AG09319 (cell line): Measurements from ENCODE around the gene CDH4.
"Not testable (repeated sequence)": the region's sequence is repeated elsewhere in the genome, so short reads cannot be mapped to it uniquely, and the experiment has no call there.

Experiments used
- DNase-seq: peaks from one replicate; pipeline ENCODE4 v3.0.0-alpha.2; 2010; ENCODE audit warnings: low read depth; ENCODE audit errors: extremely low read depth
- CTCF ChIP-seq: IDR thresholded peaks from 2 replicates; pipeline ENCODE4 v1.5.1; 2011; ENCODE audit warnings: low read depth, mild to moderate bottlenecking, inconsistent platforms, low read length, moderate library complexity

CDH4 gene

GRCh38 chr20:61982951-61983315, 730.9 kb downstream of the CDH4 start:
- no peak for TF ChIP-seq CTCF
- DNase-seq = no peak

GRCh38 chr20:61983965-61984364, 731.9 kb downstream of the CDH4 start:
- no peak for TF ChIP-seq CTCF
- no peak for DNase-seq

- not testable (repeated sequence) for DNase-seq
Observed at GRCh38 chr20:61984431-61984830, 732.4 kb downstream of the CDH4 start.

- DNase-seq = no peak
- TF ChIP-seq CTCF = no peak
Observed at GRCh38 chr20:61985096-61985495, 733.0 kb downstream of the CDH4 start.

GRCh38 chr20:61986762-61987321, 734.8 kb downstream of the CDH4 start:
- TF ChIP-seq CTCF = no peak
- no peak for DNase-seq

GRCh38 chr20:61988665-61989064, 736.6 kb downstream of the CDH4 start:
- DNase-seq = no peak
- no peak for TF ChIP-seq CTCF

- DNase-seq = no peak
- TF ChIP-seq CTCF = no peak
Observed at GRCh38 chr20:61989741-61990140, 737.7 kb downstream of the CDH4 start.
